HepG2 (cell line): Measurements from ENCODE around the gene ATG9A. TPM values are rescaled to one million over a fixed set of nuclear protein-coding genes. Genes with fewer than 3 reads are reported as not detected.

ENCODE experiments used
- BCL6 ChIP-seq: IDR thresholded peaks from 2 replicates; pipeline ENCODE4 v1.6.1; 2016; ENCODE audit warnings: missing genetic modification reagents, missing compliant biosample characterization
- FOXC1 ChIP-seq: sonication (generic); formaldehyde crosslinking; IDR thresholded peaks from 2 replicates; pipeline ENCODE4 v1.8.0; 2022; ENCODE audit warnings: mild to moderate bottlenecking, missing genetic modification reagents, borderline replicate concordance
- GABPB1 ChIP-seq: IDR thresholded peaks from 2 replicates; pipeline ENCODE4 v1.6.1; 2016; ENCODE audit warnings: mild to moderate bottlenecking, missing genetic modification reagents, moderate library complexity, missing compliant biosample characterization
- GMEB1 ChIP-seq: sonication (generic); formaldehyde crosslinking; IDR thresholded peaks from 2 replicates; pipeline ENCODE4 v1.5.1; 2020; ENCODE audit warnings: missing genetic modification reagents, mild to moderate bottlenecking, borderline replicate concordance
- HIVEP1 ChIP-seq: sonication (generic); formaldehyde crosslinking; IDR thresholded peaks from 2 replicates; pipeline ENCODE4 v1.4.0; 2020; ENCODE audit warnings: mild to moderate bottlenecking, missing genetic modification reagents
- NR2C2 ChIP-seq: sonication (generic); formaldehyde crosslinking; IDR thresholded peaks from 2 replicates; pipeline ENCODE4 v1.4.0; 2020; ENCODE audit warnings: missing genetic modification reagents, mild to moderate bottlenecking, moderate library complexity, borderline replicate concordance
- PITX1 ChIP-seq: sonication (generic); formaldehyde crosslinking; IDR thresholded peaks from 2 replicates; pipeline ENCODE4 v1.5.1; 2020; ENCODE audit warnings: mild to moderate bottlenecking, missing genetic modification reagents
- POLR2A ChIP-seq, 2 experiments: IDR thresholded peaks; 2 replicates each; pipeline ENCODE4 v1.6.1; 2011; ENCODE audit warnings: low read depth in 2 of 2, low read length in 2 of 2, mild to moderate bottlenecking in 1 of 2, moderate library complexity in 1 of 2; ENCODE audit not compliant: insufficient read depth in 1 of 2
- SP4 ChIP-seq: sonication (generic); formaldehyde crosslinking; IDR thresholded peaks from 2 replicates; pipeline ENCODE4 v1.8.1; 2023; ENCODE audit warnings: mild to moderate bottlenecking, missing genetic modification reagents
- SUZ12 ChIP-seq: fragments of 150-350 bp; IDR thresholded peaks from 2 replicates; pipeline ENCODE4 v1.6.1; 2014; ENCODE audit warnings: low read depth, low read length
- ZBTB34 ChIP-seq: sonication (generic); formaldehyde crosslinking; IDR thresholded peaks from 2 replicates; pipeline ENCODE4 v1.8.0; 2022; ENCODE audit warnings: mild to moderate bottlenecking, missing genetic modification reagents
- ZKSCAN8 ChIP-seq: IDR thresholded peaks from 2 replicates; pipeline ENCODE4 v1.6.1; 2016; ENCODE audit warnings: borderline replicate concordance, missing genetic modification reagents, missing compliant biosample characterization
- ZNF17 ChIP-seq: sonication (generic); formaldehyde crosslinking; IDR thresholded peaks from 2 replicates; pipeline ENCODE4 v1.5.0; 2020; ENCODE audit warnings: mild to moderate bottlenecking, missing genetic modification reagents
- ZNF333 ChIP-seq: sonication (generic); formaldehyde crosslinking; IDR thresholded peaks from 2 replicates; pipeline ENCODE4 v1.4.0; 2020; ENCODE audit warnings: mild to moderate bottlenecking, missing genetic modification reagents, borderline replicate concordance
- ZNF556 ChIP-seq: sonication (generic); formaldehyde crosslinking; IDR thresholded peaks from 2 replicates; pipeline ENCODE4 v1.4.0; 2020; ENCODE audit warnings: mild to moderate bottlenecking, missing genetic modification reagents, borderline replicate concordance
- ZNF724P ChIP-seq: sonication (generic); formaldehyde crosslinking; IDR thresholded peaks from 2 replicates; pipeline ENCODE4 v1.8.0; 2022; ENCODE audit warnings: missing genetic modification reagents, borderline replicate concordance
- ZNF773 ChIP-seq: sonication (generic); formaldehyde crosslinking; IDR thresholded peaks from 2 replicates; pipeline ENCODE4 v1.4.0; 2020; ENCODE audit warnings: missing genetic modification reagents, borderline replicate concordance
- ZNF891 ChIP-seq: sonication (generic); formaldehyde crosslinking; IDR thresholded peaks from 2 replicates; pipeline ENCODE4 v1.5.0; 2020; ENCODE audit warnings: mild to moderate bottlenecking, missing genetic modification reagents
- ZSCAN25 ChIP-seq: sonication (generic); formaldehyde crosslinking; IDR thresholded peaks from 2 replicates; pipeline ENCODE4 v1.8.0; 2022; ENCODE audit warnings: mild to moderate bottlenecking, missing genetic modification reagents
- polyA plus RNA-seq, 8 experiments: library from polyadenylated mRNA; depleted of rRNA in 3 of 8; stranded (reverse) in 7 of 8; unstranded in 1 of 8; fragments of >200 nt; fragmentation: Illumina TruSeq in 4 of 8; extraction: Trizol in 4 of 8; gene quantifications; 2 replicates each; pipeline versions ENCODE4 v1.2.1 to v1.2.3, GENCODE V29; 2011 to 2016; ENCODE audit warnings: low read depth in 4 of 8, missing spikeins in 1 of 8, mixed read lengths in 1 of 8; ENCODE audit not compliant: insufficient read depth in 1 of 8
- total RNA-seq, 5 experiments: library from RNA; depleted of rRNA; stranded (reverse); fragments of >200 nt; fragmentation: Illumina TruSeq; extraction: Trizol; gene quantifications; 2 replicates each; pipeline ENCODE4 v1.2.3, GENCODE V29; 2016; ENCODE audit warnings: low read depth in 1 of 5
- TF ChIP-seq, protein P1 (sequence below): sonication (generic); formaldehyde crosslinking; IDR thresholded peaks from 2 replicates; pipeline ENCODE4 v1.4.0; 2020; ENCODE audit warnings: mild to moderate bottlenecking, missing genetic modification reagents

The ATG9A gene
- total and polyA plus RNA-seq, 2 of the 13 experiments (the other 11 are each of a cell fraction or from before 2014, with no cell fraction given) = 35.0 to 131 TPM

GRCh38 chr2:219253753-219254589 lies 24.5 kb upstream of the ATG9A start, which contains the start of gene TUBA4A (continued):
- TF ChIP-seq, protein P1, sequence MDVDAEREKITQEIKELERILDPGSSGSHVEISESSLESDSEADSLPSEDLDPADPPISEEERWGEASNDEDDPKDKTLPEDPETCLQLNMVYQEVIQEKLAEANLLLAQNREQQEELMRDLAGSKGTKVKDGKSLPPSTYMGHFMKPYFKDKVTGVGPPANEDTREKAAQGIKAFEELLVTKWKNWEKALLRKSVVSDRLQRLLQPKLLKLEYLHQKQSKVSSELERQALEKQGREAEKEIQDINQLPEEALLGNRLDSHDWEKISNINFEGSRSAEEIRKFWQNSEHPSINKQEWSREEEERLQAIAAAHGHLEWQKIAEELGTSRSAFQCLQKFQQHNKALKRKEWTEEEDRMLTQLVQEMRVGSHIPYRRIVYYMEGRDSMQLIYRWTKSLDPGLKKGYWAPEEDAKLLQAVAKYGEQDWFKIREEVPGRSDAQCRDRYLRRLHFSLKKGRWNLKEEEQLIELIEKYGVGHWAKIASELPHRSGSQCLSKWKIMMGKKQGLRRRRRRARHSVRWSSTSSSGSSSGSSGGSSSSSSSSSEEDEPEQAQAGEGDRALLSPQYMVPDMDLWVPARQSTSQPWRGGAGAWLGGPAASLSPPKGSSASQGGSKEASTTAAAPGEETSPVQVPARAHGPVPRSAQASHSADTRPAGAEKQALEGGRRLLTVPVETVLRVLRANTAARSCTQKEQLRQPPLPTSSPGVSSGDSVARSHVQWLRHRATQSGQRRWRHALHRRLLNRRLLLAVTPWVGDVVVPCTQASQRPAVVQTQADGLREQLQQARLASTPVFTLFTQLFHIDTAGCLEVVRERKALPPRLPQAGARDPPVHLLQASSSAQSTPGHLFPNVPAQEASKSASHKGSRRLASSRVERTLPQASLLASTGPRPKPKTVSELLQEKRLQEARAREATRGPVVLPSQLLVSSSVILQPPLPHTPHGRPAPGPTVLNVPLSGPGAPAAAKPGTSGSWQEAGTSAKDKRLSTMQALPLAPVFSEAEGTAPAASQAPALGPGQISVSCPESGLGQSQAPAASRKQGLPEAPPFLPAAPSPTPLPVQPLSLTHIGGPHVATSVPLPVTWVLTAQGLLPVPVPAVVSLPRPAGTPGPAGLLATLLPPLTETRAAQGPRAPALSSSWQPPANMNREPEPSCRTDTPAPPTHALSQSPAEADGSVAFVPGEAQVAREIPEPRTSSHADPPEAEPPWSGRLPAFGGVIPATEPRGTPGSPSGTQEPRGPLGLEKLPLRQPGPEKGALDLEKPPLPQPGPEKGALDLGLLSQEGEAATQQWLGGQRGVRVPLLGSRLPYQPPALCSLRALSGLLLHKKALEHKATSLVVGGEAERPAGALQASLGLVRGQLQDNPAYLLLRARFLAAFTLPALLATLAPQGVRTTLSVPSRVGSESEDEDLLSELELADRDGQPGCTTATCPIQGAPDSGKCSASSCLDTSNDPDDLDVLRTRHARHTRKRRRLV = no peak
- TF ChIP-seq SP4 (CRISPR knock-in tag) = peak; percentile 86
- no peak for TF ChIP-seq NR2C2
- TF ChIP-seq ZNF17 = no peak
- TF ChIP-seq ZNF891 (CRISPR knock-in tag) = peak; percentile 75; the same call in 1 of the 2 replicates
- TF ChIP-seq GABPB1 (CRISPR knock-in tag) = peak; percentile 69
- TF ChIP-seq GMEB1 (CRISPR knock-in tag) = peak; percentile 64
- TF ChIP-seq POLR2A (IDR thresholded peaks at IDR 0.05; ENCODE audit: insufficient read depth in 1 of 2, low read depth in 2 of 2, low read length in 2 of 2) = peak in 1 of 2 experiments; percentile 48; a peak in 1 of 4 replicates
- TF ChIP-seq HIVEP1 (CRISPR knock-in tag) = no peak; the same call in 1 of the 2 replicates
- TF ChIP-seq ZKSCAN8 = 0 out of 2 replicates have a peak, but pooled peaks have one; percentile 29
- peak; percentile 46; the same call in 1 of the 2 replicates for TF ChIP-seq PITX1 (CRISPR knock-in tag)
- TF ChIP-seq SUZ12 = no peak
- peak; percentile 83 for TF ChIP-seq ZSCAN25 (CRISPR knock-in tag)
- no peak for TF ChIP-seq BCL6 (CRISPR knock-in tag)
- 0 out of 2 replicates have a peak, but pooled peaks have one; percentile 2 for TF ChIP-seq ZNF724P (CRISPR knock-in tag)
- TF ChIP-seq ZNF333 = peak; percentile 11; the same call in 1 of the 2 replicates
- TF ChIP-seq FOXC1 = peak; percentile 71
- TF ChIP-seq ZBTB34 (CRISPR knock-in tag) = 0 out of 2 replicates have a peak, but pooled peaks have one; percentile 51
- 0 out of 2 replicates have a peak, but pooled peaks have one; percentile 60 for TF ChIP-seq ZNF773 (CRISPR knock-in tag)
- TF ChIP-seq ZNF556 (CRISPR knock-in tag) = peak; percentile 51; the same call in 1 of the 2 replicates
